ENCODE results near the gene CMIP. TPM values are rescaled to one million over a fixed set of nuclear protein-coding genes. Genes with fewer than 3 reads are reported as not detected.

Gene CMIP
- polyA plus RNA-seq, 1 donor from 2014 or later: 15.1 TPM

DNA sequence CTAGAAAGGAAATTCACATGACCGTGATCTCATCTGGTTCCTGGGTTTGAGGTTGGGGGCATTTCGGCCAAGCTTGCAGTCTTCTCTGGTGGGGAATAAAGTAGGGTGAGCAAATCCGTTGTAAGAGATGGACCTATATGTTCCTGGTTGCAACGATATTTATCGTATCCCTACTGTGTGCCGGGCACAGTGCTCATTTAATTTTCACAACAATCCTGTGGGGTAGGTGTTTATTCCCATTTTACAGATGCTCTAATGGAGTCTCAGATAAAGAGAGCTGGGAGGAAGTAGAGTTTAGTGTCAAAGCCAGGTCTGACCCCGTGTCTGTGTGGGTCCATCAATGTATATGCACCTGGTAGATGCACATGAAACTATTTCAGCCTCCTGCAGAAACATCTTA, 9.4 kb downstream of the CMIP start:
- Histone ChIP-seq H3K9ac (ENCODE audit: low read length) (no peak overlapping the region), H3K27ac (ENCODE audit: low read length) (no peak overlapping the region), H3K27me3 (ENCODE audit: insufficient read depth, low read depth, low read length) (no peaks in the 10 kb centered on the region), H3K9me3 (ENCODE audit: low read length) (no peaks in the 10 kb centered on the region), H4K20me1 (ENCODE audit: insufficient read depth) (peaks cover 32% of the 10 kb centered on the region), H3K79me2 (replicated peaks; ENCODE audit: insufficient read depth, low read length) (peaks cover 93% of the 10 kb centered on the region), H3K4me3 (ENCODE audit: low read length) (no peak overlapping the region), H3K36me3 (ENCODE audit: insufficient read depth, low read length) (no peaks in the 10 kb centered on the region), H2AFZ (ENCODE audit: low read depth, low read length) (no peak overlapping the region), H3K9me2 (ENCODE audit: insufficient read depth, low read length) (no peaks in the 10 kb centered on the region), H3F3A (ENCODE audit: insufficient read depth, low read length, poor library complexity, severe bottlenecking) (no peaks in the 10 kb centered on the region), H3K4me2 (ENCODE audit: low read length) (no peak overlapping the region)
- TF ChIP-seq EZH2 (IDR thresholded peaks at IDR 0.05; ENCODE audit: borderline replicate concordance, insufficient read depth, low read length, poor library complexity, severe bottlenecking) (no peak), EP300 (conservative IDR thresholded peaks at IDR 0.05; ENCODE audit: poor library complexity, severe bottlenecking) (no peak), RAD21 (conservative IDR thresholded peaks at IDR 0.05) (no peak), TAF1 (IDR thresholded peaks at IDR 0.05; ENCODE audit: low read depth) (no peak), MXI1 (conservative IDR thresholded peaks at IDR 0.05; ENCODE audit: poor library complexity, severe bottlenecking) (no peak), SMC3 (conservative IDR thresholded peaks at IDR 0.05; ENCODE audit: poor library complexity) (no peak), POLR2AphosphoS5 (IDR thresholded peaks at IDR 0.05) (no peak)
- TF ChIP-seq, protein P1, sequence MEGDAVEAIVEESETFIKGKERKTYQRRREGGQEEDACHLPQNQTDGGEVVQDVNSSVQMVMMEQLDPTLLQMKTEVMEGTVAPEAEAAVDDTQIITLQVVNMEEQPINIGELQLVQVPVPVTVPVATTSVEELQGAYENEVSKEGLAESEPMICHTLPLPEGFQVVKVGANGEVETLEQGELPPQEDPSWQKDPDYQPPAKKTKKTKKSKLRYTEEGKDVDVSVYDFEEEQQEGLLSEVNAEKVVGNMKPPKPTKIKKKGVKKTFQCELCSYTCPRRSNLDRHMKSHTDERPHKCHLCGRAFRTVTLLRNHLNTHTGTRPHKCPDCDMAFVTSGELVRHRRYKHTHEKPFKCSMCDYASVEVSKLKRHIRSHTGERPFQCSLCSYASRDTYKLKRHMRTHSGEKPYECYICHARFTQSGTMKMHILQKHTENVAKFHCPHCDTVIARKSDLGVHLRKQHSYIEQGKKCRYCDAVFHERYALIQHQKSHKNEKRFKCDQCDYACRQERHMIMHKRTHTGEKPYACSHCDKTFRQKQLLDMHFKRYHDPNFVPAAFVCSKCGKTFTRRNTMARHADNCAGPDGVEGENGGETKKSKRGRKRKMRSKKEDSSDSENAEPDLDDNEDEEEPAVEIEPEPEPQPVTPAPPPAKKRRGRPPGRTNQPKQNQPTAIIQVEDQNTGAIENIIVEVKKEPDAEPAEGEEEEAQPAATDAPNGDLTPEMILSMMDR (IDR thresholded peaks at IDR 0.05; ENCODE audit: poor library complexity, severe bottlenecking): no peak
- TF ChIP-seq, protein P2, sequence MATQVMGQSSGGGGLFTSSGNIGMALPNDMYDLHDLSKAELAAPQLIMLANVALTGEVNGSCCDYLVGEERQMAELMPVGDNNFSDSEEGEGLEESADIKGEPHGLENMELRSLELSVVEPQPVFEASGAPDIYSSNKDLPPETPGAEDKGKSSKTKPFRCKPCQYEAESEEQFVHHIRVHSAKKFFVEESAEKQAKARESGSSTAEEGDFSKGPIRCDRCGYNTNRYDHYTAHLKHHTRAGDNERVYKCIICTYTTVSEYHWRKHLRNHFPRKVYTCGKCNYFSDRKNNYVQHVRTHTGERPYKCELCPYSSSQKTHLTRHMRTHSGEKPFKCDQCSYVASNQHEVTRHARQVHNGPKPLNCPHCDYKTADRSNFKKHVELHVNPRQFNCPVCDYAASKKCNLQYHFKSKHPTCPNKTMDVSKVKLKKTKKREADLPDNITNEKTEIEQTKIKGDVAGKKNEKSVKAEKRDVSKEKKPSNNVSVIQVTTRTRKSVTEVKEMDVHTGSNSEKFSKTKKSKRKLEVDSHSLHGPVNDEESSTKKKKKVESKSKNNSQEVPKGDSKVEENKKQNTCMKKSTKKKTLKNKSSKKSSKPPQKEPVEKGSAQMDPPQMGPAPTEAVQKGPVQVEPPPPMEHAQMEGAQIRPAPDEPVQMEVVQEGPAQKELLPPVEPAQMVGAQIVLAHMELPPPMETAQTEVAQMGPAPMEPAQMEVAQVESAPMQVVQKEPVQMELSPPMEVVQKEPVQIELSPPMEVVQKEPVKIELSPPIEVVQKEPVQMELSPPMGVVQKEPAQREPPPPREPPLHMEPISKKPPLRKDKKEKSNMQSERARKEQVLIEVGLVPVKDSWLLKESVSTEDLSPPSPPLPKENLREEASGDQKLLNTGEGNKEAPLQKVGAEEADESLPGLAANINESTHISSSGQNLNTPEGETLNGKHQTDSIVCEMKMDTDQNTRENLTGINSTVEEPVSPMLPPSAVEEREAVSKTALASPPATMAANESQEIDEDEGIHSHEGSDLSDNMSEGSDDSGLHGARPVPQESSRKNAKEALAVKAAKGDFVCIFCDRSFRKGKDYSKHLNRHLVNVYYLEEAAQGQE (IDR thresholded peaks at IDR 0.05; ENCODE audit: borderline replicate concordance): no peak

DNA sequence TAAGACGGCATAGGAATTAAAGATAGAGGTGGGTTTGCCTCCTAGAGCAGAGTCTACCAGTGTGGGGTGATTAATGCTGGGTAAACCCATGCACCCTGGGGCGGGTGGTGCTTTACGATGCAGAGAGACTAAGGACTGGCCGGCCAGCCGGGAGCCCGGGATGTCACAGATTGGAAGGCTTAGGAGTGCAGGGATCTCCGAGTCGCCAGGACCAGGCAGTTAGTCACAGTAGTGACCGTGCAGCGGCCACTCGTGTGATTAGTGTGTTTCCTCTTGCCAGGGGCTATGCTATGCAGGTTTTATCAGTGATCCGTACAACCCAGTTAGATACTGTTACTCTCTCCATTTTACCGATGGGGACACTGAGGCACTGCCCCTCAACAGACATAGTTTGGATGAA, 10.4 kb downstream of the CMIP start:
- H3K4me3 ChIP-seq (ENCODE audit: low read length): no peak overlapping the region
- no peak overlapping the region for H3K9ac ChIP-seq (ENCODE audit: low read length)
- no peaks in the 10 kb centered on the region for H3K27me3 ChIP-seq (ENCODE audit: insufficient read depth, low read depth, low read length)
- H3K79me2 ChIP-seq (replicated peaks; ENCODE audit: insufficient read depth, low read length): peaks cover 91% of the 10 kb centered on the region
- H3K36me3 ChIP-seq (ENCODE audit: insufficient read depth, low read length): no peaks in the 10 kb centered on the region
- H2AFZ ChIP-seq (ENCODE audit: low read depth, low read length): no peak overlapping the region
- H3K4me2 ChIP-seq (ENCODE audit: low read length): no peak overlapping the region
- TF ChIP-seq TAF1 (IDR thresholded peaks at IDR 0.05; ENCODE audit: low read depth): no peak
- TF ChIP-seq RAD21 (conservative IDR thresholded peaks at IDR 0.05): no peak
- TF ChIP-seq MXI1 (conservative IDR thresholded peaks at IDR 0.05; ENCODE audit: poor library complexity, severe bottlenecking): no peak
- TF ChIP-seq, protein P2 (IDR thresholded peaks at IDR 0.05; ENCODE audit: borderline replicate concordance): no peak
- no peak for TF ChIP-seq EZH2 (IDR thresholded peaks at IDR 0.05; ENCODE audit: borderline replicate concordance, insufficient read depth, low read length, poor library complexity, severe bottlenecking)
- TF ChIP-seq POLR2AphosphoS5 (IDR thresholded peaks at IDR 0.05): no peak
- TF ChIP-seq, protein P1 (IDR thresholded peaks at IDR 0.05; ENCODE audit: poor library complexity, severe bottlenecking): no peak
- no peak for TF ChIP-seq SMC3 (conservative IDR thresholded peaks at IDR 0.05; ENCODE audit: poor library complexity)
- no peak for TF ChIP-seq EP300 (conservative IDR thresholded peaks at IDR 0.05; ENCODE audit: poor library complexity, severe bottlenecking)
- peaks cover 35% of the 10 kb centered on the region for H4K20me1 ChIP-seq (ENCODE audit: insufficient read depth)
- H3F3A ChIP-seq (ENCODE audit: insufficient read depth, low read length, poor library complexity, severe bottlenecking): no peaks in the 10 kb centered on the region
- H3K27ac ChIP-seq (ENCODE audit: low read length): no peak overlapping the region
- H3K9me3 ChIP-seq (ENCODE audit: low read length): no peaks in the 10 kb centered on the region
- no peaks in the 10 kb centered on the region for H3K9me2 ChIP-seq (ENCODE audit: insufficient read depth, low read length)
